A549 (cell line): Measurements from ENCODE around the gene TRERF1. TPM values are rescaled to one million over a fixed set of nuclear protein-coding genes. Genes with fewer than 3 reads are reported as not detected.

ENCODE experiments used
- ATAC-seq, 2 experiments: fragments of 200-7000 bp in 1 of 2; fragments of >200 bp in 1 of 2; cut with Nextera tagmentation in 1 of 2; cut with Tn5 transposase in 1 of 2; 3 replicates each; pipeline versions ENCODE4 v1.8.0 to v1.9.1; 2018 to 2020; ENCODE audit warnings: mild to moderate bottlenecking in 1 of 2, moderate library complexity in 1 of 2
- CTCF ChIA-PET: fragments of 300-600 bp; sonication (Branson Sonifier 250); formaldehyde crosslinking; extraction: SDS; loops from one replicate; lab custom pipeline; 2021; ENCODE audit warnings: antibody characterized with exemption, inconsistent platforms; lab: Yijun Ruan, JAX
- POLR2A ChIA-PET: fragments of 350-600 bp; formaldehyde crosslinking; extraction: SDS; loops from one replicate; lab custom pipeline; 2021; ENCODE audit warnings: antibody characterized with exemption, inconsistent platforms; lab: Yijun Ruan, JAX
- DNase-seq, 2 experiments: peaks; one replicate each; pipeline versions ENCODE4 v3.0.0 to v3.0.0-alpha.2; 2011 to 2016; ENCODE audit warnings: low read depth in 1 of 2, low spot score in 1 of 2
- FAIRE-seq: peaks from 2 replicates; lab custom pipeline; 2011; peaks lifted over from hg19 to GRCh38; lab: Jason Lieb, UNC
- H3K27ac ChIP-seq, 2 experiments: fragments of >200 bp; sonication (Bioruptor Twin); formaldehyde crosslinking; 3 replicates each; pipeline ENCODE4 v1.5.1; 2016 to 2017
- H3K4me1 ChIP-seq: fragments of >200 bp; sonication (Bioruptor Twin); formaldehyde crosslinking; 3 replicates; pipeline ENCODE4 v1.6.1; 2016
- H3K4me2 ChIP-seq: fragments of >200 bp; sonication (Bioruptor Twin); formaldehyde crosslinking; 3 replicates; pipeline ENCODE4 v1.6.1; 2016
- H3K4me3 ChIP-seq: fragments of >200 bp; sonication (Bioruptor Twin); formaldehyde crosslinking; 3 replicates; pipeline ENCODE4 v1.5.1; 2016
- H3K9me3 ChIP-seq: fragments of >200 bp; sonication (Bioruptor Twin); formaldehyde crosslinking; 3 replicates; pipeline ENCODE4 v1.6.1; 2016
- ATOH8 ChIP-seq: fragments of 250-450 bp; sonication (Bioruptor Pico); IDR thresholded peaks from 2 replicates; pipeline ENCODE4 v1.5.0; 2020; ENCODE audit warnings: low read depth, mild to moderate bottlenecking, moderate library complexity
- BCL3 ChIP-seq: fragments of >200 bp; sonication (Bioruptor Twin); formaldehyde crosslinking; IDR thresholded peaks from 3 replicates; pipeline ENCODE4 v1.6.1; 2016
- BHLHE40 ChIP-seq: IDR thresholded peaks from 2 replicates; pipeline ENCODE4 v1.6.1; 2012; ENCODE audit warnings: low read depth, low read length, inconsistent platforms
- CBX8 ChIP-seq: fragments of 200-600 bp; sonication (generic); IDR thresholded peaks from 2 replicates; pipeline ENCODE4 v1.6.1; 2016
- E2F6 ChIP-seq: IDR thresholded peaks from 2 replicates; pipeline ENCODE4 v1.6.1; 2012; ENCODE audit warnings: low read depth, borderline replicate concordance
- FOXS1 ChIP-seq: fragments of 250-450 bp; sonication (Bioruptor Pico); IDR thresholded peaks from 2 replicates; pipeline ENCODE4 v1.5.0; 2020; ENCODE audit warnings: mild to moderate bottlenecking, moderate library complexity
- GATA3 ChIP-seq: IDR thresholded peaks from 2 replicates; pipeline ENCODE4 v1.6.1; 2012; ENCODE audit warnings: borderline replicate concordance
- HDAC2 ChIP-seq: fragments of 200-600 bp; sonication (generic); IDR thresholded peaks from 2 replicates; pipeline ENCODE4 v1.6.1; 2016
- HES2 ChIP-seq: fragments of >200 bp; sonication (Bioruptor Twin); formaldehyde crosslinking; IDR thresholded peaks from 2 replicates; pipeline ENCODE4 v1.6.1; 2016
- HOXA7 ChIP-seq: fragments of 250-450 bp; sonication (Bioruptor Pico); IDR thresholded peaks from 2 replicates; pipeline ENCODE4 v1.5.0; 2020; ENCODE audit warnings: mild to moderate bottlenecking, moderate library complexity
- KDM1A ChIP-seq: fragments of 200-600 bp; sonication (generic); IDR thresholded peaks from 2 replicates; pipeline ENCODE4 v1.6.1; 2016; ENCODE audit warnings: low read depth, mild to moderate bottlenecking
- MAZ ChIP-seq: fragments of 150-350 bp; IDR thresholded peaks from 2 replicates; pipeline ENCODE4 v1.6.1; 2014; ENCODE audit warnings: antibody characterized with exemption, low read depth, low read length, borderline replicate concordance
- NR3C1 ChIP-seq: fragments of >200 bp; sonication (Bioruptor Twin); formaldehyde crosslinking; IDR thresholded peaks from 3 replicates; pipeline ENCODE4 v1.6.1; 2017
- PBX3 ChIP-seq: IDR thresholded peaks from 2 replicates; pipeline ENCODE4 v1.6.1; 2012
- RAD21 ChIP-seq, 2 experiments: fragments of >200 bp in 1 of 2; sonication (Bioruptor Twin) in 1 of 2; formaldehyde crosslinking in 1 of 2; IDR thresholded peaks in 1 of 2; conservative IDR thresholded peaks in 1 of 2; 2 replicates in 1 of 2; 3 replicates in 1 of 2; pipeline ENCODE4 v1.6.1; 2012 to 2018; ENCODE audit warnings: inconsistent platforms in 1 of 2
- RARB ChIP-seq: fragments of 250-450 bp; sonication (Bioruptor Pico); IDR thresholded peaks from 2 replicates; pipeline ENCODE4 v1.8.0; 2021; ENCODE audit warnings: mild to moderate bottlenecking, moderate library complexity
- REST ChIP-seq: fragments of 200-600 bp; sonication (generic); IDR thresholded peaks from 2 replicates; pipeline ENCODE4 v1.6.1; 2016; ENCODE audit warnings: antibody characterized with exemption, mild to moderate bottlenecking, moderate library complexity
- SMC3 ChIP-seq: fragments of >200 bp; sonication (Bioruptor Twin); formaldehyde crosslinking; IDR thresholded peaks from 3 replicates; pipeline ENCODE4 v1.6.1; 2018; ENCODE audit warnings: inconsistent platforms
- TP53 ChIP-seq: fragments of 250-450 bp; sonication (Bioruptor Pico); IDR thresholded peaks from 2 replicates; pipeline ENCODE4 v1.5.0; 2021; ENCODE audit warnings: mild to moderate bottlenecking, moderate library complexity
- ZSCAN20 ChIP-seq: fragments of 250-450 bp; sonication (Bioruptor Pico); IDR thresholded peaks from 2 replicates; pipeline ENCODE4 v1.8.0; 2022; ENCODE audit warnings: mild to moderate bottlenecking, moderate library complexity
- WGBS: methylation state at CpG from one replicate; pipeline ENCODE4 v1.1.6; 2017; ENCODE audit errors: missing lambda C conversion rate; 5-methylcytosine and 5-hydroxymethylcytosine counted together
- polyA plus RNA-seq, 4 experiments: library from polyadenylated mRNA; depleted of rRNA in 3 of 4; stranded (reverse); fragments of >200 nt; fragmentation: RNase III in 1 of 4; extraction: RNeasy Plus Mini Kit Qiagen cat#74134 plus additional on column Dnase treatment in 1 of 4; gene quantifications; 2 replicates in 3 of 4; 3 replicates in 1 of 4; pipeline ENCODE4 v1.2.3, GENCODE V29; 2011 to 2017

The TRERF1 gene
- polyA plus RNA-seq, 2 of the 4 experiments (the other 2 are of a cell fraction) = 2.4 to 3.5 TPM

GRCh38 chr6:42251500-42251899 lies 200.2 kb downstream of the TRERF1 start:
- H3K27ac ChIP-seq = peak overlapping the region in 1 of 2 experiments; percentile 41; a peak in 1 of 6 replicates
- H3K4me2 ChIP-seq = no peak overlapping the region; the same call in 2 of the 3 replicates
- FAIRE-seq = no peak
- DNase-seq = no peak
- ATAC-seq = no peak
- H3K4me3 ChIP-seq = no peak overlapping the region
- CTCF ChIA-PET = interaction anchor here (1.1 to 1.3 kb wide), 2 partner anchors 12 to 296 kb away, joined by 3 to 6 read pairs; no protein-coding TSS in a partner anchor
- H3K4me1 ChIP-seq = peaks cover 11% of the 10 kb centered on the region; the same call in 2 of the 3 replicates
- WGBS = 93% methylated on average over 1 of the region's 1 CpG
- no peak for TF ChIP-seq ZSCAN20 (CRISPR knock-in tag)
- no peak for TF ChIP-seq HES2
- TF ChIP-seq KDM1A = no peak
- TF ChIP-seq GATA3 = no peak
- TF ChIP-seq REST = no peak
- no peak for TF ChIP-seq PBX3
- TF ChIP-seq RAD21 (conservative IDR thresholded peaks at IDR 0.05 in 1 of 2, IDR thresholded peaks at IDR 0.05 in 1 of 2) = no peak
- no peak for TF ChIP-seq HOXA7 (CRISPR knock-in tag)
- no peak for TF ChIP-seq RARB (CRISPR knock-in tag)
- no peak for TF ChIP-seq BHLHE40
- no peak for TF ChIP-seq BCL3
- no peak for TF ChIP-seq CBX8
- no peak for TF ChIP-seq FOXS1 (CRISPR knock-in tag)
- H3K9me3 ChIP-seq = no peaks in the 10 kb centered on the region
- POLR2A ChIA-PET = interaction anchor here (0.6 kb wide), 1 partner anchor 528 kb away, joined by 3 read pairs; no protein-coding TSS in a partner anchor

GRCh38 chr6:42250274-42250931 lies 201.3 kb downstream of the TRERF1 start:
- 86% methylated on average over 10 of the region's 10 CpGs for WGBS
- ATAC-seq = no peak
- Histone ChIP-seq H3K4me1 (peaks cover 11% of the 10 kb centered on the region; the same call in 2 of the 3 replicates), H3K4me2 (no peak overlapping the region), H3K27ac (no peak overlapping the region), H3K9me3 (no peaks in the 10 kb centered on the region)
- no peak for FAIRE-seq
- POLR2A ChIA-PET = no interaction called here
- DNase-seq = no peak
- TF ChIP-seq NR3C1 (no peak), E2F6 (no peak), MAZ (no peak), SMC3 (no peak), ATOH8 (CRISPR knock-in tag) (no peak), TP53 (CRISPR knock-in tag) (no peak), HDAC2 (no peak), CBX8 (no peak)
- TF ChIP-seq, all 56 proteins: peak for 0
- CTCF ChIA-PET = no interaction called here
- no peak overlapping the region for H3K4me3 ChIP-seq
